IMR-90 (cell line): ENCODE data around the gene EIF4G3. TPM values are rescaled to one million over a fixed set of nuclear protein-coding genes. Genes with fewer than 3 reads are reported as not detected.

ENCODE experiments used
- ATAC-seq: fragments of 200-7000 bp; cut with Tn5 transposase; 2 replicates; pipeline ENCODE4 v1.9.1; 2020; ENCODE audit warnings: low read depth, mild to moderate bottlenecking, moderate library complexity
- BruUV-seq: library from RNA; stranded (reverse); fragments of 400-500 nt; replicated peaks from 2 replicates; lab custom pipeline; 2021; lab: Mats Ljungman, UMichigan
- CTCF ChIA-PET: fragments of 300-600 bp; formaldehyde crosslinking; extraction: SDS; loops from one replicate; lab custom pipeline; 2021; ENCODE audit warnings: antibody characterized with exemption; lab: Yijun Ruan, JAX
- POLR2A ChIA-PET: fragments of 300-600 bp; sonication (Branson Sonifier 250); formaldehyde crosslinking; loops from one replicate; lab custom pipeline; 2022; ENCODE audit warnings: antibody characterized with exemption; ENCODE audit not compliant: unreplicated experiment; lab: Charles Lee
- DNase-seq: peaks from one replicate; pipeline ENCODE4 v3.0.0; 2013
- H2AFZ ChIP-seq: replicated peaks from 2 replicates; pipeline ENCODE3; 2013; ENCODE audit warnings: low read length, mild to moderate bottlenecking; ENCODE audit not compliant: poor library complexity
- H2AK5ac ChIP-seq: 2 replicates; pipeline ENCODE4 v1.6.1; 2013; ENCODE audit warnings: low read depth, low read length, inconsistent platforms
- H2AK9ac ChIP-seq: replicated peaks from 2 replicates; pipeline ENCODE3; 2013; ENCODE audit warnings: mild to moderate bottlenecking, low read depth, low read length, moderate library complexity; ENCODE audit not compliant: poor library complexity
- H2BK120ac ChIP-seq: 2 replicates; pipeline ENCODE4 v1.6.1; 2013; ENCODE audit warnings: low read depth, low read length, inconsistent platforms
- H2BK15ac ChIP-seq: 3 replicates; pipeline ENCODE4 v1.6.1; 2013; ENCODE audit warnings: low read depth, low read length, inconsistent platforms
- H2BK20ac ChIP-seq: 2 replicates; pipeline ENCODE4 v1.6.1; 2013; ENCODE audit warnings: low read depth, mild to moderate bottlenecking, inconsistent platforms, low read length, moderate library complexity
- H2BK5ac ChIP-seq: 2 replicates; pipeline ENCODE4 v1.6.1; 2013; ENCODE audit warnings: mild to moderate bottlenecking, low read depth, low read length, inconsistent platforms; ENCODE audit not compliant: poor library complexity, severe bottlenecking
- H3K14ac ChIP-seq: replicated peaks from 2 replicates; pipeline ENCODE4 v1.6.1; 2013; ENCODE audit warnings: low read depth, low read length, inconsistent platforms
- H3K18ac ChIP-seq: 2 replicates; pipeline ENCODE4 v1.6.1; 2013; ENCODE audit warnings: low read depth, low read length, control low read depth
- H3K23ac ChIP-seq: 2 replicates; pipeline ENCODE4 v1.6.1; 2013; ENCODE audit warnings: low read depth, low read length, inconsistent platforms
- H3K27ac ChIP-seq: 2 replicates; pipeline ENCODE4 v1.5.1; 2013; ENCODE audit warnings: mild to moderate bottlenecking, control low read depth, low read length; ENCODE audit not compliant: insufficient read depth
- H3K27me3 ChIP-seq: 2 replicates; pipeline ENCODE4 v1.6.1; 2013; ENCODE audit warnings: low read length; ENCODE audit not compliant: control insufficient read depth, insufficient read depth
- H3K36me3 ChIP-seq: 2 replicates; pipeline ENCODE4 v1.6.1; 2013; ENCODE audit warnings: low read length, mixed read lengths; ENCODE audit not compliant: control insufficient read depth, insufficient read depth
- H3K4ac ChIP-seq: 2 replicates; pipeline ENCODE4 v1.6.1; 2013; ENCODE audit warnings: low read depth, low read length, inconsistent platforms
- H3K4me1 ChIP-seq: 2 replicates; pipeline ENCODE4 v1.6.1; 2013; ENCODE audit warnings: low read length, mixed read lengths; ENCODE audit not compliant: control insufficient read depth, insufficient read depth
- H3K4me2 ChIP-seq: 2 replicates; pipeline ENCODE4 v1.6.1; 2013; ENCODE audit warnings: low read depth, mild to moderate bottlenecking, control low read depth, low read length, moderate library complexity
- H3K4me3 ChIP-seq: 2 replicates; pipeline ENCODE4 v1.5.1; 2013; ENCODE audit warnings: low read depth, mild to moderate bottlenecking, control low read depth, low read length, moderate library complexity; ENCODE audit not compliant: insufficient read depth
- H3K56ac ChIP-seq: 2 replicates; pipeline ENCODE4 v1.6.1; 2013; ENCODE audit warnings: low read length, inconsistent platforms; ENCODE audit not compliant: insufficient read depth; ENCODE audit errors: extremely low read depth
- H3K79me1 ChIP-seq, 2 experiments: 2 replicates each; pipeline ENCODE4 v1.6.1; 2013; ENCODE audit warnings: low read length in 2 of 2, inconsistent platforms in 1 of 2, low read depth in 1 of 2
- H3K9ac ChIP-seq: 2 replicates; pipeline ENCODE4 v1.6.1; 2013; ENCODE audit warnings: low read depth, low read length, control low read depth
- H3K9me1 ChIP-seq: 2 replicates; pipeline ENCODE4 v1.6.1; 2013; ENCODE audit warnings: low read length, inconsistent platforms; ENCODE audit not compliant: insufficient read depth
- H3K9me3 ChIP-seq: 2 replicates; pipeline ENCODE4 v1.6.1; 2013; ENCODE audit warnings: low read length; ENCODE audit not compliant: control insufficient read depth, insufficient read depth
- H4K20me1 ChIP-seq: 2 replicates; pipeline ENCODE4 v1.6.1; 2013; ENCODE audit warnings: low read length, inconsistent platforms; ENCODE audit not compliant: insufficient read depth
- H4K5ac ChIP-seq: 2 replicates; pipeline ENCODE4 v1.6.1; 2013; ENCODE audit warnings: mild to moderate bottlenecking, low read depth, low read length, control low read depth
- H4K8ac ChIP-seq, 2 experiments: 2 replicates each; pipeline ENCODE4 v1.6.1; 2013; ENCODE audit warnings: low read depth in 2 of 2, low read length in 2 of 2, control low read depth in 1 of 2, inconsistent platforms in 1 of 2
- H4K91ac ChIP-seq: 2 replicates; pipeline ENCODE4 v1.6.1; 2013; ENCODE audit warnings: low read depth, low read length, inconsistent platforms; ENCODE audit not compliant: insufficient read depth
- BHLHE40 ChIP-seq: fragments of 150-350 bp; IDR thresholded peaks from 2 replicates; pipeline ENCODE4 v1.6.1; 2016; ENCODE audit warnings: mild to moderate bottlenecking, low read depth, low read length
- CHD1 ChIP-seq: IDR thresholded peaks from 2 replicates; pipeline ENCODE4 v1.6.1; 2012; ENCODE audit warnings: low read depth, low read length, improper control_type of control experiment
- ELK1 ChIP-seq: fragments of 150-350 bp; IDR thresholded peaks from 2 replicates; pipeline ENCODE4 v1.6.1; 2016; ENCODE audit warnings: low read depth, mild to moderate bottlenecking, low read length, moderate library complexity, borderline replicate concordance
- FOS ChIP-seq: fragments of 150-350 bp; IDR thresholded peaks from 2 replicates; pipeline ENCODE4 v1.6.1; 2016; ENCODE audit warnings: low read depth, low read length
- MAFK ChIP-seq: IDR thresholded peaks from 2 replicates; pipeline ENCODE4 v1.6.1; 2012; ENCODE audit warnings: low read depth, low read length, improper control_type of control experiment
- MAZ ChIP-seq: IDR thresholded peaks from 2 replicates; pipeline ENCODE4 v1.6.1; 2012; ENCODE audit warnings: low read depth, mild to moderate bottlenecking, low read length, improper control_type of control experiment, moderate library complexity, borderline replicate concordance
- MXI1 ChIP-seq: IDR thresholded peaks from 2 replicates; pipeline ENCODE4 v1.6.1; 2012; ENCODE audit warnings: low read depth, mild to moderate bottlenecking, low read length, moderate library complexity, borderline replicate concordance
- NFE2L2 ChIP-seq: fragments of 150-350 bp; IDR thresholded peaks from 2 replicates; pipeline ENCODE4 v1.6.1; 2016; ENCODE audit warnings: low read depth, mild to moderate bottlenecking, low read length
- POLR2A ChIP-seq: IDR thresholded peaks from 2 replicates; pipeline ENCODE4 v1.6.1; 2012; ENCODE audit warnings: mild to moderate bottlenecking, low read depth, low read length
- RAD21 ChIP-seq: IDR thresholded peaks from 2 replicates; pipeline ENCODE4 v1.6.1; 2012; ENCODE audit warnings: low read length, improper control_type of control experiment
- RCOR1 ChIP-seq: IDR thresholded peaks from 2 replicates; pipeline ENCODE4 v1.6.1; 2012; ENCODE audit warnings: mild to moderate bottlenecking, low read length, improper control_type of control experiment; ENCODE audit not compliant: insufficient replicate concordance
- RFX5 ChIP-seq: IDR thresholded peaks from 2 replicates; pipeline ENCODE4 v1.8.0; 2012; ENCODE audit warnings: low read depth, mild to moderate bottlenecking, low read length, moderate library complexity
- SMC3 ChIP-seq: fragments of 150-350 bp; IDR thresholded peaks from 2 replicates; pipeline ENCODE4 v1.6.1; 2016; ENCODE audit warnings: low read depth, mild to moderate bottlenecking, antibody characterized with exemption, low read length, moderate library complexity
- USF2 ChIP-seq: fragments of 150-350 bp; IDR thresholded peaks from 2 replicates; pipeline ENCODE4 v1.6.1; 2017; ENCODE audit warnings: mild to moderate bottlenecking, antibody characterized with exemption, low read length, low read depth
- dilution Hi-C: fragments of 300-500 bp; cut with HindIII; formaldehyde crosslinking; loops from one replicate; pipeline ENCODE4 v1.14.3; 2018; ENCODE audit warnings: low sequenced_read_pairs; ENCODE audit not compliant: unreplicated experiment
- in situ Hi-C: fragments of 300-500 bp; cut with MboI; formaldehyde crosslinking; loops from 3 replicates; pipeline ENCODE4 v1.14.3; 2019; ENCODE audit warnings: low sequenced_read_pairs, inconsistent platforms, mixed read lengths
- intact Hi-C: fragments of 100-400 bp; cut with micrococcal nuclease; formaldehyde crosslinking; loops from 2 replicates; pipeline ENCODE4 v1.10.0; 2022
- polyA plus RNA-seq, 3 experiments: library from polyadenylated mRNA; depleted of rRNA; stranded (reverse); fragments of >200 nt; gene quantifications; 2 replicates each; pipeline ENCODE4 v1.2.3, GENCODE V29; 2012; ENCODE audit warnings: low replicate concordance in 1 of 3
- total RNA-seq: library from RNA; depleted of rRNA; stranded (reverse); fragments of >200 nt; gene quantifications from 2 replicates; pipeline ENCODE4 v1.2.3, GENCODE V29; 2012
- TF ChIP-seq, protein P1 (sequence below): conservative IDR thresholded peaks from 2 replicates; pipeline ENCODE4 v1.5.1; 2012; ENCODE audit warnings: mild to moderate bottlenecking, low read depth, low read length, improper control_type of control experiment

The EIF4G3 gene
- total and polyA plus RNA-seq, 2 of the 4 experiments (the other 2 are of a cell fraction) = 25.8 to 49.2 TPM

- Histone ChIP-seq H4K8ac (no peak overlapping the region), H2AFZ (no peak overlapping the region), H3K18ac (no peak overlapping the region), H3K4me3 (no peak overlapping the region), H3K27me3 (no peaks in the 10 kb centered on the region), H3K9me3 (no peaks in the 10 kb centered on the region), H4K20me1 (no peaks in the 10 kb centered on the region), H3K14ac (no peak overlapping the region), H2AK9ac (no peak overlapping the region), H3K56ac (no peak overlapping the region), H4K91ac (no peak overlapping the region), H2BK5ac (no peak overlapping the region), H2BK20ac (no peak overlapping the region), H2AK5ac (no peak overlapping the region), H3K27ac (no peak overlapping the region), H3K36me3 (peaks cover 16% of the 10 kb centered on the region), H3K4me2 (no peak overlapping the region), H3K4me1 (peaks cover 3% of the 10 kb centered on the region; the same call in 1 of the 2 replicates), H2BK120ac (no peak overlapping the region), H3K9me1 (peaks cover 6% of the 10 kb centered on the region), H4K5ac (no peak overlapping the region), H2BK15ac (no peak overlapping the region), H3K9ac (no peak overlapping the region), H3K4ac (no peak overlapping the region), H3K23ac (no peak overlapping the region), H3K79me1 (peaks cover 3 to 6% of the 10 kb centered on the region in 2 experiments; a peak in 2 of 4 replicates)
- ATAC-seq (no peak), DNase-seq (no peak)
- in situ Hi-C loops = no loop called here
- intact Hi-C loops = no loop called here
- POLR2A ChIA-PET = no interaction called here
- BruUV-seq = no TSS peak
- dilution Hi-C loops = no loop called here
- TF ChIP-seq FOS (no peak), USF2 (no peak), SMC3 (no peak), NFE2L2 (no peak), RAD21 (no peak), RFX5 (no peak), RCOR1 (no peak), BHLHE40 (no peak), MAZ (no peak), MXI1 (no peak), CHD1 (no peak), ELK1 (no peak), MAFK (no peak), POLR2A (no peak)
- TF ChIP-seq, protein P1, sequence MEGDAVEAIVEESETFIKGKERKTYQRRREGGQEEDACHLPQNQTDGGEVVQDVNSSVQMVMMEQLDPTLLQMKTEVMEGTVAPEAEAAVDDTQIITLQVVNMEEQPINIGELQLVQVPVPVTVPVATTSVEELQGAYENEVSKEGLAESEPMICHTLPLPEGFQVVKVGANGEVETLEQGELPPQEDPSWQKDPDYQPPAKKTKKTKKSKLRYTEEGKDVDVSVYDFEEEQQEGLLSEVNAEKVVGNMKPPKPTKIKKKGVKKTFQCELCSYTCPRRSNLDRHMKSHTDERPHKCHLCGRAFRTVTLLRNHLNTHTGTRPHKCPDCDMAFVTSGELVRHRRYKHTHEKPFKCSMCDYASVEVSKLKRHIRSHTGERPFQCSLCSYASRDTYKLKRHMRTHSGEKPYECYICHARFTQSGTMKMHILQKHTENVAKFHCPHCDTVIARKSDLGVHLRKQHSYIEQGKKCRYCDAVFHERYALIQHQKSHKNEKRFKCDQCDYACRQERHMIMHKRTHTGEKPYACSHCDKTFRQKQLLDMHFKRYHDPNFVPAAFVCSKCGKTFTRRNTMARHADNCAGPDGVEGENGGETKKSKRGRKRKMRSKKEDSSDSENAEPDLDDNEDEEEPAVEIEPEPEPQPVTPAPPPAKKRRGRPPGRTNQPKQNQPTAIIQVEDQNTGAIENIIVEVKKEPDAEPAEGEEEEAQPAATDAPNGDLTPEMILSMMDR = no peak
- CTCF ChIA-PET = interaction anchor here (1.4 kb wide), 1 partner anchor 371 kb away, joined by 3 read pairs; no protein-coding TSS in a partner anchor
Measured at GRCh38 chr1:20823845-20824244, 352.9 kb downstream of the EIF4G3 start.
